Tibial nerve (tissue), 3 donors: ENCODE measurements around the gene ROM1.

Experiments used
- CTCF ChIP-seq, 5 experiments: fragments of 200-600 bp in 3 of 5; fragments of 450-650 bp in 2 of 5; sonication (generic) in 3 of 5; IDR thresholded peaks; one replicate each; pipeline ENCODE4 v1.5.1; 2016 to 2019; ENCODE audit warnings: antibody characterized with exemption in 5 of 5, mild to moderate bottlenecking in 3 of 5, moderate library complexity in 2 of 5
- POLR2A ChIP-seq, 2 donors: fragments of 450-650 bp; IDR thresholded peaks; one replicate each; pipeline ENCODE4 v1.6.1; 2017; ENCODE audit warnings: antibody characterized with exemption in 2 of 2, mild to moderate bottlenecking in 2 of 2, moderate library complexity in 2 of 2

DNA sequence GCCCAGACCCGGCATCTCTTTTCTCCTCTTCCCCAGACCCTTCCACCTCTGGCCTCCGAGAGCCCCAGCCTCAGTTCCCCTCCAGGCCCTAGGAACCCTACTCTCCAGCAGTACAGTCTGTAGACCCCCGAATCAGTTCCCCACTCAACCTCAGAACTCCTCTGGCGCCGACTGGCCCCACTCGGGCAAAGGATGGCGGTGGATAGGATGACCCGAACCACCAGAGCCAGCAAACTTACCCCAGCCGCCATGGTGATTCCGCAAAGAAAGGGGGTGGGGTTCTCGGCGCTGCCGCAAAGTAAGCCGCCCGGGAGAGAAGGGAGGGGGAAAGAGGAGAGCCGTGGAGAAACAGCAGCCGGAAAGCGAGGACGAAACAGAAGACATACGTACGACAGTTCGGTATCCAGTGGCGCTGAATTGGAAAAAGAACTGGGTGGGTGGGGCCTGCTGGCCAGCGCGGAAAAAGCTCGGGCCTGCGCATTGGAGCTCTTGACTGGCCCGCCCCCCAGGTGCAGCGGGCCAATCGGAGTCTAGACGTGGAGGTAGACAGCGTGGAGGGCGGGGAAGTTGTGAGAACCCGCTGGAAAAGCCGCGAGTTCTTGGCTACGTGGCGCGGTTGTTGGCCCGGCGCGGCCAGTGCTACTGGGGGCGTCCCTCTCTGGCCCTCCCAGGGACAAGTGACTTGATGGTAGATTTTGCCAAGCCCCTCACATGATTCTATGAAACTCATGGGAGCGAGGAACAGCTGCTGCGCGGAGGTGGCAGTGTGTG is 39.3 kb upstream of the ROM1 start, which contains the start of gene EEF1G:
- TF ChIP-seq POLR2A (IDR thresholded peaks at IDR 0.05) = peak; percentile 75 to 93
- TF ChIP-seq CTCF (IDR thresholded peaks at IDR 0.05) = peak in 1 of 5 experiments; percentile 16
